Measurements from ENCODE around the gene PACSIN3.

DNA sequence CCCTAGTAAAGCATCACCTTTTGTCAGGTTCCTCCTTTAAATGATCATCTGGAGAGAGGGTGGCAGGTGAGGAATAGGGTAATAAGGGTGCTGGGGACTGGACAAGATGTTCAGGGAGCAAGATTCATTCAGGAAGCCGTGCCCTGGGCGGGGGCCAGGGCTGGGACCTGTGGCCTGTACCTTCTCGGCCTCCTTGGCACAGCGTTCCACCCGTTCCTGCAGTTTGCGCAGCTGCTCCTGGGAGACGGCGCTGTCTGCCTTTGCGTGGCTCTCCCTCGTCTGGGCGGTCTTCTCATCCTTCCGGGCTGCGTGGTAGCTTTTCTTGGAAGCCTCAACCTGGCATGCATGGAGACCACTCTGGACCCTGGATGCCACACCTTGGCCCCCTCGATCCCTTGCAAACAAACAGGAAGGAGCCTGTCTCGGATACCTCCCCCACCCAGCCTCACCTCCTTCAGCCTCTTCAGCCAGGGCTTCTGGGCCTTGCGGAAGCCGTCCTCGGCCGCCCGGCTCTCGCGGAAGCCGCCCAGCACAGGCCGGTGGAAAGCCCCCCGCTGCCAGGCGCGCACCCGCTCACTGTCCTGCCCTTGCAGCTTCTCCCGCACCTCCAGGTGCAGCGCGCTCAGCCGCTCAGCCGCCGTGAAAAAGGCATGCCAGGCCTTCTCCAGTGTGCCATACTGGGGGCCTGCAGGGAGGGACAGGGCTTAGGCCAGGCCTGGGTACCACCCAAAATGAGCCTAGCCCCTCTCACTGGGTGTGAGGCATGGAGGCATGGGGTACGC lies 6.0 kb downstream of the PACSIN3 start:
- TF ChIP-seq, protein P1, sequence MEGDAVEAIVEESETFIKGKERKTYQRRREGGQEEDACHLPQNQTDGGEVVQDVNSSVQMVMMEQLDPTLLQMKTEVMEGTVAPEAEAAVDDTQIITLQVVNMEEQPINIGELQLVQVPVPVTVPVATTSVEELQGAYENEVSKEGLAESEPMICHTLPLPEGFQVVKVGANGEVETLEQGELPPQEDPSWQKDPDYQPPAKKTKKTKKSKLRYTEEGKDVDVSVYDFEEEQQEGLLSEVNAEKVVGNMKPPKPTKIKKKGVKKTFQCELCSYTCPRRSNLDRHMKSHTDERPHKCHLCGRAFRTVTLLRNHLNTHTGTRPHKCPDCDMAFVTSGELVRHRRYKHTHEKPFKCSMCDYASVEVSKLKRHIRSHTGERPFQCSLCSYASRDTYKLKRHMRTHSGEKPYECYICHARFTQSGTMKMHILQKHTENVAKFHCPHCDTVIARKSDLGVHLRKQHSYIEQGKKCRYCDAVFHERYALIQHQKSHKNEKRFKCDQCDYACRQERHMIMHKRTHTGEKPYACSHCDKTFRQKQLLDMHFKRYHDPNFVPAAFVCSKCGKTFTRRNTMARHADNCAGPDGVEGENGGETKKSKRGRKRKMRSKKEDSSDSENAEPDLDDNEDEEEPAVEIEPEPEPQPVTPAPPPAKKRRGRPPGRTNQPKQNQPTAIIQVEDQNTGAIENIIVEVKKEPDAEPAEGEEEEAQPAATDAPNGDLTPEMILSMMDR (IDR thresholded peaks at IDR 0.05; ENCODE audit: low read depth, low read length, poor library complexity, severe bottlenecking) = no peak
- no peak for TF ChIP-seq EZH2phosphoT487 (IDR thresholded peaks at IDR 0.05; ENCODE audit: borderline replicate concordance, low read length)
